ENCODE measurements around the gene LARGE1.

Gene LARGE1

GRCh38 chr22:33781411-33781810 lies 138.9 kb downstream of the LARGE1 start:
- TF ChIP-seq, protein P1, sequence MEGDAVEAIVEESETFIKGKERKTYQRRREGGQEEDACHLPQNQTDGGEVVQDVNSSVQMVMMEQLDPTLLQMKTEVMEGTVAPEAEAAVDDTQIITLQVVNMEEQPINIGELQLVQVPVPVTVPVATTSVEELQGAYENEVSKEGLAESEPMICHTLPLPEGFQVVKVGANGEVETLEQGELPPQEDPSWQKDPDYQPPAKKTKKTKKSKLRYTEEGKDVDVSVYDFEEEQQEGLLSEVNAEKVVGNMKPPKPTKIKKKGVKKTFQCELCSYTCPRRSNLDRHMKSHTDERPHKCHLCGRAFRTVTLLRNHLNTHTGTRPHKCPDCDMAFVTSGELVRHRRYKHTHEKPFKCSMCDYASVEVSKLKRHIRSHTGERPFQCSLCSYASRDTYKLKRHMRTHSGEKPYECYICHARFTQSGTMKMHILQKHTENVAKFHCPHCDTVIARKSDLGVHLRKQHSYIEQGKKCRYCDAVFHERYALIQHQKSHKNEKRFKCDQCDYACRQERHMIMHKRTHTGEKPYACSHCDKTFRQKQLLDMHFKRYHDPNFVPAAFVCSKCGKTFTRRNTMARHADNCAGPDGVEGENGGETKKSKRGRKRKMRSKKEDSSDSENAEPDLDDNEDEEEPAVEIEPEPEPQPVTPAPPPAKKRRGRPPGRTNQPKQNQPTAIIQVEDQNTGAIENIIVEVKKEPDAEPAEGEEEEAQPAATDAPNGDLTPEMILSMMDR (IDR thresholded peaks at IDR 0.05; ENCODE audit: low read depth, low read length), result no peak
- in situ Hi-C loops (cut with HindIII; ENCODE audit: low sequenced_read_pairs), result no loop called here
- no peak for DNase-seq (ENCODE audit: low read depth, low spot score)
- no peak overlapping the region for H3K4me3 ChIP-seq (ENCODE audit: low read depth, low read length)

GRCh38 chr22:33780531-33781136 lies 139.6 kb downstream of the LARGE1 start:
- no peak overlapping the region for H3K4me3 ChIP-seq (ENCODE audit: low read depth, low read length)
- TF ChIP-seq, protein P1 (IDR thresholded peaks at IDR 0.05; ENCODE audit: low read depth, low read length), result no peak
- DNase-seq (ENCODE audit: low read depth, low spot score), result no peak
- in situ Hi-C loops (cut with HindIII; ENCODE audit: low sequenced_read_pairs), result no loop called here

DNA sequence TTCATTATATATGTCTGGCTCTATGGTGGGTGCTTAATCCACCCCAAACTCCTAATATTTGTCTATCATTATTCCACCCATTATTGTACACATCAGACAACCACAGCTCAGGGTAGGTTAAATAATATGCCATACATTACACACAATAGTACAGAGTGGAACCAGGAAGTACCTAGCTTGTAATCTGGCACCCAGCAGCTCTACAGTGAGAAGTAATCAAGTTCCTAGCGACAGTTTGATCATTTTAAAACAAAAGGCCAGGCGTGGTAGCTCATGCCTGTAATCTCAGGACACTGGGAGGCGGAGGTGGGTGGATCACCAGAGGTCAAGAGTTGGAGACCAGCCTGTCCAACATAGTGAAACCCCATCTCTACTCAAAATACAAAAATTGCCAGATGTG lies 141.0 kb downstream of the LARGE1 start:
- TF ChIP-seq, protein P1 (IDR thresholded peaks at IDR 0.05; ENCODE audit: low read depth, low read length), result no peak
- DNase-seq (ENCODE audit: low read depth, low spot score), result no peak
- in situ Hi-C loops (cut with HindIII; ENCODE audit: low sequenced_read_pairs), result no loop called here
- no peak overlapping the region for H3K4me3 ChIP-seq (ENCODE audit: low read depth, low read length)

GRCh38 chr22:33776491-33776890 lies 143.8 kb downstream of the LARGE1 start:
- in situ Hi-C loops (cut with HindIII; ENCODE audit: low sequenced_read_pairs), result no loop called here
- H3K4me3 ChIP-seq (ENCODE audit: low read depth, low read length), result no peak overlapping the region
- no peak for DNase-seq (ENCODE audit: low read depth, low spot score)
- TF ChIP-seq, protein P1 (IDR thresholded peaks at IDR 0.05; ENCODE audit: low read depth, low read length), result no peak

DNA sequence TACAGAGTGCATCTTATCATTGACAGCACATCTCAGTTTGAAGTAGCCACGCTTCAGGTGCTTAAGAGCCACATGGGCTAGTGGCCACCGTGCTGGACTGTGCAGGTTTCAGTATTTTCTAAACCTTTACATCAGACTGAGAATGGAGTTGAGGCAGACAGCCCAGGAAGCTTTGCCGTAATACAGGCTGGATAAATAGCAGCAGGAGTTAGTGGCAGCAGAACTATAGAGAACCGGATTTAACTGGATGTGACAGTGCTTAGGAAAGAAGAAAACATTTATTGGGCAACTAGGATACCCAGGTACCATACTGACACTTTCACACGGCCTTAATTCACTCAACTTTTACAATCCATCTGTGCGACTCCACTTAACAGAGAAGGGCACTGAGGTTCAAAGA lies 145.5 kb downstream of the LARGE1 start:
- TF ChIP-seq, protein P1 (IDR thresholded peaks at IDR 0.05; ENCODE audit: low read depth, low read length), result no peak
- in situ Hi-C loops (cut with HindIII; ENCODE audit: low sequenced_read_pairs), result no loop called here
- no peak for DNase-seq (ENCODE audit: low read depth, low spot score)
- H3K4me3 ChIP-seq (ENCODE audit: low read depth, low read length), result no peak overlapping the region

GRCh38 chr22:33772745-33773144 lies 147.5 kb downstream of the LARGE1 start:
- no peak overlapping the region for H3K4me3 ChIP-seq (ENCODE audit: low read depth, low read length)
- in situ Hi-C loops (cut with HindIII; ENCODE audit: low sequenced_read_pairs), result no loop called here
- TF ChIP-seq, protein P1 (IDR thresholded peaks at IDR 0.05; ENCODE audit: low read depth, low read length), result no peak
- DNase-seq (ENCODE audit: low read depth, low spot score), result no peak

Measured in astrocyte of the spinal cord (primary cell).